ENCODE measurements around the gene ZNRD2.

Gene ZNRD2

GRCh38 chr11:65588199-65589054 lies 18.1 kb downstream of the ZNRD2 start:
- Histone ChIP-seq H3K27ac (no peak overlapping the region), H3K36me3 (replicated peaks) (peaks cover 29% of the 10 kb centered on the region), H3K4me3 (ENCODE audit: low read depth, low read length) (no peak overlapping the region), H3K27me3 (replicated peaks) (no peaks in the 10 kb centered on the region)
- DNase-seq, result no peak
- TF ChIP-seq CTCF (IDR thresholded peaks at IDR 0.05; ENCODE audit: low read depth, low read length, missing control alignments), result peak; percentile 83
- in situ Hi-C loops (cut with HindIII; ENCODE audit: low pct_ligation_motif_present, low sequenced_read_pairs), result no loop called here

GRCh38 chr11:65589444-65590239 lies 19.4 kb downstream of the ZNRD2 start:
- Histone ChIP-seq H3K4me3 (ENCODE audit: low read depth, low read length) (no peak overlapping the region), H3K27me3 (replicated peaks) (no peaks in the 10 kb centered on the region), H3K27ac (no peak overlapping the region), H3K36me3 (replicated peaks) (peaks cover 25% of the 10 kb centered on the region)
- no peak for TF ChIP-seq CTCF (IDR thresholded peaks at IDR 0.05; ENCODE audit: low read depth, low read length, missing control alignments)
- in situ Hi-C loops (cut with HindIII; ENCODE audit: low pct_ligation_motif_present, low sequenced_read_pairs), result no loop called here
- DNase-seq, result no peak

DNA sequence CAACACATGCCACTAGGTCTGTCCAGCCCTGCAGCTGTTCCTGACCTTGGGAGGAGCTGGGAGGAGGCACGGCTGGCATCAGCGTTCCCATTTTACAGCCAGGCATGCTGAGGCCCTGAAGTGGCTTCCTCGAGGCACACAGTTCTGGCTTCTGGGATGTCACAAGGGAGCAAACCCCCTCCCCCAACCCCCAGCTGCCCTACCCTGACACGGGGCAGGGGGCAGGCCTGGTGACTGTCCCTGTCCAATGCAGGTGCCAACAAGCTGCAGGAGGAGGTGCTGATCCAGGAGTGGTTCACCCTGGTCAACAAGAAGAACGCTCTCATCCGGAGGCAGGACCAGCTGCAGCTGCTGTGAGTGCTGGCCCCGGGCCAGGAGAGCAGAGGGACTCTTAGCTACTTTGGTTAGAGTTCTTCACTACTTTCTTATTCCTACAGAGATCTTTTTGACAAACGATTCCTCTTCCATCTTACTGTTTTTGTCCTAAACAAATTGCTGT lies 20.0 kb downstream of the ZNRD2 start:
- TF ChIP-seq CTCF (IDR thresholded peaks at IDR 0.05; ENCODE audit: low read depth, low read length, missing control alignments), result no peak
- H3K36me3 ChIP-seq (replicated peaks), result peaks cover 22% of the 10 kb centered on the region
- H3K27ac ChIP-seq, result no peak overlapping the region
- H3K27me3 ChIP-seq (replicated peaks), result no peaks in the 10 kb centered on the region
- H3K4me3 ChIP-seq (ENCODE audit: low read depth, low read length), result no peak overlapping the region
- DNase-seq, result no peak
- in situ Hi-C loops (cut with HindIII; ENCODE audit: low pct_ligation_motif_present, low sequenced_read_pairs), result no loop called here

- peak; percentile 22 for TF ChIP-seq CTCF (IDR thresholded peaks at IDR 0.05; ENCODE audit: low read depth, low read length, missing control alignments)
- H3K4me3 ChIP-seq (ENCODE audit: low read depth, low read length), result peak overlapping the region; percentile 26
- no peaks in the 10 kb centered on the region for H3K27me3 ChIP-seq (replicated peaks)
- no peak for DNase-seq
- H3K27ac ChIP-seq, result no peak overlapping the region
- in situ Hi-C loops (cut with HindIII; ENCODE audit: low pct_ligation_motif_present, low sequenced_read_pairs), result no loop called here
- H3K36me3 ChIP-seq (replicated peaks), result peaks cover 11% of the 10 kb centered on the region
Observed at GRCh38 chr11:65591939-65592857, 21.9 kb downstream of the ZNRD2 start.

GRCh38 chr11:65592858-65593517 lies 22.7 kb downstream of the ZNRD2 start:
- in situ Hi-C loops (cut with HindIII; ENCODE audit: low pct_ligation_motif_present, low sequenced_read_pairs), result no loop called here
- no peak overlapping the region for H3K4me3 ChIP-seq (ENCODE audit: low read depth, low read length)
- H3K36me3 ChIP-seq (replicated peaks), result peaks cover 18% of the 10 kb centered on the region
- no peaks in the 10 kb centered on the region for H3K27me3 ChIP-seq (replicated peaks)
- DNase-seq, result no peak
- no peak for TF ChIP-seq CTCF (IDR thresholded peaks at IDR 0.05; ENCODE audit: low read depth, low read length, missing control alignments)
- no peak overlapping the region for H3K27ac ChIP-seq

Data from brain microvascular endothelial cell (primary cell).